ENCODE results near the gene MLN. TPM values are rescaled to one million over a fixed set of nuclear protein-coding genes. Genes with fewer than 3 reads are reported as not detected.

Gene MLN
- total and polyA plus RNA-seq, 2 of the 4 experiments (the other 2 are of a cell fraction), result not detected

DNA sequence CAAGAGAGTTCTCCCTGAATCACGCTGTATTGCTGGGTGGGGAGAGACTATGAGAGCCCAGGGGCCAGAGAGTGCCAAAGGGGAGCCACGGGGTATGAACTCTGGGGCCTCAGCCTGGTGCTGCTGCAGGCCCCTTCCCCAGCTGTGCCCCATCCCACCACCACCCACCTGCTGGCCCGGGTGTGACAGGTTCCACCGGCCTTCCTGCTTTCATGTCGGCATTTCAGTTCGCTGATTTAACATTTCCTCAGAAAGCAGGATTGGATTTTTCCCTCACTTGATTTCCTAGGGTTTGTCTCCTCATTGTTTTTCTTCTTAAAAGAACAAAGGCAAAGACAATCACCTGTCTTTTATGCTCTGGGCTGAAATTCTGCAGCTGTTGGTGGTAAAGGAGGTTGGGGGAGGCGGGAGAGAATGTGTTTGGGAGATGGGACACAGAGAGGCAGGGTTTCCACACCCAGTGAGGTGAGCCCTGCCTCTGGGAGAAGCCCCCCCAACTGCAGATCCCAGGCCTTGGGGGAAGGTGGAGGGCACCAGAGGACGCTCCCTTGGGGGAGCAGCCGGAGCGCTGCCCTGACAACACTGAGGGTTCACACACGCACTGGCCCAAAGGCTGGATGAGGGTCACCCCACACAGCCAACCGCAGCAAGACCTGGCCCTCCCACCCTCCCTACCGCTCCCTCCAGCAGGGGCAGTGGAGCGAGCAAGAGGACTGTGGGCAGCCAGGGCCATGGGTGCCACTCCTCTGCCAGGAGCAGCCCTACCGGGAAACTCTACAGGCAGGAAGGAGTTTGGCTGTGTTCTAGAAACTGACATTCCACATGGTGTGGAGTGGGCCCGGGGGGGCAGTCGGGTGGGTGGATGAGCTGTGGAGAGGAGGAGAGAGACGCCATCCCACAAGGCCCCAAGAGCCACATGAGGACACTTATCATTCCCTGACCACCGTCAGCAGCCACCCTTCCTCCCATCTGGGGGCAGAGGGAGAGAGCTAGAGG is 10.5 kb upstream of the MLN start (continued):
- TF ChIP-seq POLR2A (IDR thresholded peaks at IDR 0.05; ENCODE audit: low read depth, low read length) (no peak), FOS (IDR thresholded peaks at IDR 0.05; ENCODE audit: low read depth, low read length) (no peak)

DNA sequence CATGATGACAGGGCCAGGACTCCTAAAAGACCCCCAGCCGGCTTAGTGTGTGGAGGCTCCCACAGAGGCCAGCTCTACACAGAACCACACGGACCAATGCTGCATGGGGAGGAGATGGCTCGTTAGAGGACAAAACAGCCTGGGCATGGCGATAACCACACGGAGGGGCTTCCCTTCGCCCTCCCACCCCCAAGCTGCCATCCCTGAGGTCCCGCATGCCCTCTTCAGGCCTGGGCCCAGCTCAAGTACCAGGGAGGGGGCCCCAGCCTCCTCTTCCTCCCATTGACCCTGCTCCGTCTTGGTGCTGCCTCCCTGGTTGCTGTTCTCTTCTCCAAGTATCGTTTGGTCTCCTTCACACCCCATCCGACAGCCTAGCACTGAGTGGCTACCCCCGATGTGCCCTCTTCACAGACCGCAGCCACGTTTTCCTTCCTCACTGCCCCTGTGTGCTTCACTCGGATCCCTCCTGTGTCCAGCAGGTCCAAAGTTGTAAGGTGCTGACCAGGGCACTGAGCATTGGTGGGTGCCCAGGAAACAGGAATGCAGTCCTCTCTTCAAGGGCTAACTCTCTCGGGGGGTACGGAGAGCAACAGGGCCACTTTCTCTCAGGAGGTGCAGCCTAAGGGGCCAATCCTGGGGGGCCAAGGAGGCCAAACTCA is 9.6 kb upstream of the MLN start:
- Histone ChIP-seq H2BK20ac (ENCODE audit: low read depth, low read length) (no peak overlapping the region), H3K9ac (ENCODE audit: low read depth, low read length) (no peak overlapping the region), H3K4me1 (ENCODE audit: control insufficient read depth, insufficient read depth, low read length) (no peaks in the 10 kb centered on the region), H4K20me1 (ENCODE audit: insufficient read depth, low read length) (no peaks in the 10 kb centered on the region), H2AK5ac (ENCODE audit: low read depth, low read length) (no peak overlapping the region), H2BK5ac (ENCODE audit: low read depth, low read length, poor library complexity, severe bottlenecking) (no peak overlapping the region), H3K56ac (ENCODE audit: extremely low read depth, insufficient read depth, low read length) (no peak overlapping the region), H3K27ac (ENCODE audit: insufficient read depth, low read length) (no peak overlapping the region), H3K36me3 (ENCODE audit: control insufficient read depth, insufficient read depth, low read length) (no peaks in the 10 kb centered on the region), H3K23ac (ENCODE audit: low read depth, low read length) (no peak overlapping the region), H3K4me3 (ENCODE audit: insufficient read depth, low read depth, low read length) (no peak overlapping the region), H2AFZ (replicated peaks; ENCODE audit: low read length, poor library complexity) (no peak overlapping the region), H2BK120ac (ENCODE audit: low read depth, low read length) (no peak overlapping the region), H4K8ac (ENCODE audit: low read depth in 2 of 2, low read length in 2 of 2) (no peak overlapping the region), H4K5ac (ENCODE audit: low read depth, low read length) (no peak overlapping the region), H2BK15ac (ENCODE audit: low read depth, low read length) (no peak overlapping the region), H4K91ac (ENCODE audit: insufficient read depth, low read depth, low read length) (no peak overlapping the region), H3K79me1 (ENCODE audit: low read depth in 1 of 2, low read length in 2 of 2) (no peaks in the 10 kb centered on the region), H3K9me1 (ENCODE audit: insufficient read depth, low read length) (peaks cover 3% of the 10 kb centered on the region; the same call in 1 of the 2 replicates), H3K18ac (ENCODE audit: low read depth, low read length) (no peak overlapping the region), H3K9me3 (ENCODE audit: control insufficient read depth, insufficient read depth, low read length) (no peaks in the 10 kb centered on the region), H3K4me2 (ENCODE audit: low read depth, low read length) (no peak overlapping the region), H2AK9ac (replicated peaks; ENCODE audit: low read depth, low read length, poor library complexity) (no peak overlapping the region), H3K14ac (replicated peaks; ENCODE audit: low read depth, low read length) (no peak overlapping the region), H3K4ac (ENCODE audit: low read depth, low read length) (no peak overlapping the region), H3K27me3 (ENCODE audit: control insufficient read depth, insufficient read depth, low read length) (peaks cover 54% of the 10 kb centered on the region)
- CTCF ChIA-PET, result no interaction called here
- BruUV-seq (replicated peaks), result no TSS peak
- in situ Hi-C loops (cut with MboI; ENCODE audit: low sequenced_read_pairs), result no loop called here
- no peak for ATAC-seq (ENCODE audit: low read depth)
- intact Hi-C loops (cut with micrococcal nuclease), result no loop called here
- TF ChIP-seq, protein P1, sequence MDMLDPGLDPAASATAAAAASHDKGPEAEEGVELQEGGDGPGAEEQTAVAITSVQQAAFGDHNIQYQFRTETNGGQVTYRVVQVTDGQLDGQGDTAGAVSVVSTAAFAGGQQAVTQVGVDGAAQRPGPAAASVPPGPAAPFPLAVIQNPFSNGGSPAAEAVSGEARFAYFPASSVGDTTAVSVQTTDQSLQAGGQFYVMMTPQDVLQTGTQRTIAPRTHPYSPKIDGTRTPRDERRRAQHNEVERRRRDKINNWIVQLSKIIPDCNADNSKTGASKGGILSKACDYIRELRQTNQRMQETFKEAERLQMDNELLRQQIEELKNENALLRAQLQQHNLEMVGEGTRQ (IDR thresholded peaks at IDR 0.05; ENCODE audit: low read depth, low read length), result no peak
- TF ChIP-seq CEBPB (IDR thresholded peaks at IDR 0.05; ENCODE audit: low read depth, low read length) (no peak), CHD1 (IDR thresholded peaks at IDR 0.05; ENCODE audit: low read depth, low read length) (no peak), RAD21 (IDR thresholded peaks at IDR 0.05; ENCODE audit: low read length) (no peak), MAZ (IDR thresholded peaks at IDR 0.05; ENCODE audit: borderline replicate concordance, low read depth, low read length) (no peak), BHLHE40 (IDR thresholded peaks at IDR 0.05; ENCODE audit: low read depth, low read length) (no peak), SMC3 (IDR thresholded peaks at IDR 0.05; ENCODE audit: low read depth, low read length) (no peak), MXI1 (IDR thresholded peaks at IDR 0.05; ENCODE audit: borderline replicate concordance, low read depth, low read length) (no peak), NFE2L2 (IDR thresholded peaks at IDR 0.05; ENCODE audit: low read depth, low read length) (no peak), RCOR1 (IDR thresholded peaks at IDR 0.05; ENCODE audit: insufficient replicate concordance, low read length) (no peak), POLR2A (IDR thresholded peaks at IDR 0.05; ENCODE audit: low read depth, low read length) (no peak)
- TF ChIP-seq, protein P2, sequence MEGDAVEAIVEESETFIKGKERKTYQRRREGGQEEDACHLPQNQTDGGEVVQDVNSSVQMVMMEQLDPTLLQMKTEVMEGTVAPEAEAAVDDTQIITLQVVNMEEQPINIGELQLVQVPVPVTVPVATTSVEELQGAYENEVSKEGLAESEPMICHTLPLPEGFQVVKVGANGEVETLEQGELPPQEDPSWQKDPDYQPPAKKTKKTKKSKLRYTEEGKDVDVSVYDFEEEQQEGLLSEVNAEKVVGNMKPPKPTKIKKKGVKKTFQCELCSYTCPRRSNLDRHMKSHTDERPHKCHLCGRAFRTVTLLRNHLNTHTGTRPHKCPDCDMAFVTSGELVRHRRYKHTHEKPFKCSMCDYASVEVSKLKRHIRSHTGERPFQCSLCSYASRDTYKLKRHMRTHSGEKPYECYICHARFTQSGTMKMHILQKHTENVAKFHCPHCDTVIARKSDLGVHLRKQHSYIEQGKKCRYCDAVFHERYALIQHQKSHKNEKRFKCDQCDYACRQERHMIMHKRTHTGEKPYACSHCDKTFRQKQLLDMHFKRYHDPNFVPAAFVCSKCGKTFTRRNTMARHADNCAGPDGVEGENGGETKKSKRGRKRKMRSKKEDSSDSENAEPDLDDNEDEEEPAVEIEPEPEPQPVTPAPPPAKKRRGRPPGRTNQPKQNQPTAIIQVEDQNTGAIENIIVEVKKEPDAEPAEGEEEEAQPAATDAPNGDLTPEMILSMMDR (conservative IDR thresholded peaks at IDR 0.05; ENCODE audit: low read depth, low read length), result no peak
- WGBS, 2 experiments (ENCODE audit: extremely low coverage in 2 of 2, insufficient read length in 1 of 2), result 65% methylated on average over 4 of the region's 16 CpGs; no CpG with 5 or more reads in 1 of the 2 experiments
- dilution Hi-C loops (cut with HindIII; ENCODE audit: low sequenced_read_pairs, unreplicated experiment), result no loop called here
- no peak for DNase-seq
- POLR2A ChIA-PET (ENCODE audit: unreplicated experiment), result interaction anchor here (0.7 kb wide), 1 partner anchor 12 kb away, joined by 3 read pairs; no protein-coding TSS in a partner anchor
